IMR-90 (cell line): Measurements from ENCODE around the gene ADARB2.

Experiments used
- CTCF ChIP-seq: conservative IDR thresholded peaks from 2 replicates; pipeline ENCODE4 v1.5.1; 2012; ENCODE audit warnings: mild to moderate bottlenecking, low read depth, low read length, improper control_type of control experiment
- POLR2A ChIP-seq: IDR thresholded peaks from 2 replicates; pipeline ENCODE4 v1.6.1; 2012; ENCODE audit warnings: mild to moderate bottlenecking, low read depth, low read length
- SMC3 ChIP-seq: fragments of 150-350 bp; IDR thresholded peaks from 2 replicates; pipeline ENCODE4 v1.6.1; 2016; ENCODE audit warnings: low read depth, mild to moderate bottlenecking, antibody characterized with exemption, low read length, moderate library complexity

DNA sequence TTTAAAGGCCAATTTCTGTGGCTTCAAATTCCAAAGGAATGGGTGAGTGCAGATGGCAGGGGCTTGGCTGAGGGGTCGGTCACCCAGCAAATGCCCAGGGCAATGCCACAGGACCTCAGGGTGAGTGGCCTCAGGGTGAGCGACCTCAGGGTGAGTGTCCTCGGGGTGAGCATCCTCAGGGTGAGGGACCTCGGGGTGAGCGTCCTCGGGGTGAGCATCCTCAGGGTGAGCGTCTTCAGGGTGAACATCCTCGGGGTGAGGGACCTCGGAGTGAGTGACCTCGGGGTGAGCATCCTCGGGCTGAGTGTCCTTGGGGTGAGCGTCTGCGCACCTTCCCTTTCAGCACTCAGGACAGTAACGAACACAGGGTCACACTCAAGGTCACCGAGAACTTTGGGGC is 59.2 kb downstream of the ADARB2 start:
- TF ChIP-seq POLR2A (no peak), CTCF (no peak), SMC3 (no peak)
